KOPT-K1 (cell line): ENCODE measurements around the gene KLRC4.
"Not testable (repeated sequence)": the region's sequence is repeated elsewhere in the genome, so short reads cannot be mapped to it uniquely, and the experiment has no call there.

Source experiments
- H3K27ac ChIP-seq: fragments of 200-600 bp; sonication (generic); 2 replicates; pipeline ENCODE4 v1.5.1; 2016; ENCODE audit warnings: antibody characterized with exemption, mild to moderate bottlenecking, low read depth, low read length; ENCODE audit not compliant: poor library complexity, severe bottlenecking
- H3K36me3 ChIP-seq: fragments of 200-600 bp; sonication (generic); 2 replicates; pipeline ENCODE4 v1.5.1; 2017; ENCODE audit warnings: antibody characterized with exemption, mild to moderate bottlenecking, low read length, moderate library complexity; ENCODE audit not compliant: insufficient read depth
- H3K9me3 ChIP-seq: fragments of 200-600 bp; sonication (generic); 2 replicates; pipeline ENCODE4 v1.5.1; 2017; ENCODE audit warnings: antibody characterized with exemption, low read length, mild to moderate bottlenecking; ENCODE audit not compliant: insufficient read depth, poor library complexity, severe bottlenecking

The KLRC4 gene

GRCh38 chr12:10409392-10409791 lies at the start of gene KLRC4:
KLRC4 (minus strand) TSS chr12:10409757; CDS start chr12:10409575, 182 bp downstream.
- Histone ChIP-seq H3K27ac (no peak within 1 kb of the TSS), H3K36me3 (no peaks in the 10 kb centered on the region), H3K9me3 (peaks cover 5% of the 10 kb centered on the region)

- Histone ChIP-seq H3K36me3 (no peaks in the 10 kb centered on the region), H3K27ac (no peak overlapping the region), H3K9me3 (peaks cover 32% of the 10 kb centered on the region)
These were observed 48.2 kb upstream of the KLRC4 start for GRCh38 chr12:10457760-10458159.

- Histone ChIP-seq H3K9me3 (peaks cover 32% of the 10 kb centered on the region), H3K27ac (no peak overlapping the region), H3K36me3 (no peaks in the 10 kb centered on the region)
These were observed 47.3 kb upstream of the KLRC4 start for GRCh38 chr12:10456856-10457255.

DNA sequence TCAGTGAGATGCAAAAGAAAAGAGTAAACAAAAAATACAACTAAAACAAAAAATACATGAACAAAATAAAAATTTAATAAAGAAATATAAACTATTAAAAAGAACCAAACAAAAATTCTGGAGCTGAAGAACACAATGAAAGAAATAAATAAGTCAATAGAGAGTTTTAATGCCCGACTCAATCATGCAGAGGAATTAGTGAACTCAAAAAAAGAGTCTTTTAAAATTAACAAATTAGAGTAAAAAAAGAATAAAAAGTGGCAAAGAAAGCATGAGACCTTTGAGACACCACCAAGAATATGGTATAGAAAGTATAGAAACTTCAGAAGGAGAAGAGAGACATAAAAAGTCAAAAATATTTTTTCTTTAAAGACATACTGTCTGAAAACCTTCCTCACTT lies 46.2 kb upstream of the KLRC4 start:
- no peak overlapping the region for H3K27ac ChIP-seq
- peaks cover 32% of the 10 kb centered on the region for H3K9me3 ChIP-seq
- no peaks in the 10 kb centered on the region for H3K36me3 ChIP-seq

GRCh38 chr12:10454531-10454930 lies 45.0 kb upstream of the KLRC4 start:
- Histone ChIP-seq H3K36me3 (no peaks in the 10 kb centered on the region), H3K27ac (no peak overlapping the region), H3K9me3 (peaks cover 32% of the 10 kb centered on the region)

GRCh38 chr12:10453156-10453555 lies 43.6 kb upstream of the KLRC4 start, which contains the start of gene KLRC1:
KLRC1 (minus strand) TSS chr12:10453377; CDS start chr12:10451156, 2,221 bp downstream.
- peaks cover 28% of the 10 kb centered on the region for H3K9me3 ChIP-seq
- no peak within 1 kb of the TSS for H3K27ac ChIP-seq
- H3K36me3 ChIP-seq = no peaks in the 10 kb centered on the region

GRCh38 chr12:10448236-10448635 lies 38.7 kb upstream of the KLRC4 start:
- Histone ChIP-seq H3K27ac (no peak overlapping the region), H3K9me3 (no peaks in the 10 kb centered on the region), H3K36me3 (no peaks in the 10 kb centered on the region)

DNA sequence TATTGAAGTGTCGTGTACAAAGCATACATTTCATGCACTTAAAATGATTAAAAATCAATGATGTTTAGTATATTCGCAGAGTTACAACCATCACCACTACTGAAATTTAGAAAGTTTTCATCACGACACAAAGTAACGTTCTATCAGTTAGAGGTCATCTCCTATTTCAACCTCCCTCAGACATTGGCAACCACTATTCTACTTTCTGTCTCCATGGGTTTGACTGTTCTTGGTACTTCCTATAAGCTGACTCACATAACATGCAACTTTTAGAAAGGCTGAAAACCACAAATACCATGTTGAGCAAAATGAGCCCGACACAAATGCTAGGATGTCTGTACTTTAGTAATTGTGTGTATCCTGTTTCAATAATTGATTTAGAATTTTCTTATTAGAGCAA lies 36.5 kb upstream of the KLRC4 start:
- not testable (repeated sequence) for H3K36me3 ChIP-seq, H3K9me3 ChIP-seq, H3K27ac ChIP-seq

GRCh38 chr12:10441144-10441543 lies 31.6 kb upstream of the KLRC4 start:
- H3K36me3 ChIP-seq, H3K27ac ChIP-seq, H3K9me3 ChIP-seq: not testable (repeated sequence)

GRCh38 chr12:10439608-10440274 lies 30.2 kb upstream of the KLRC4 start:
- not testable (repeated sequence) for H3K27ac ChIP-seq, H3K36me3 ChIP-seq, H3K9me3 ChIP-seq

DNA sequence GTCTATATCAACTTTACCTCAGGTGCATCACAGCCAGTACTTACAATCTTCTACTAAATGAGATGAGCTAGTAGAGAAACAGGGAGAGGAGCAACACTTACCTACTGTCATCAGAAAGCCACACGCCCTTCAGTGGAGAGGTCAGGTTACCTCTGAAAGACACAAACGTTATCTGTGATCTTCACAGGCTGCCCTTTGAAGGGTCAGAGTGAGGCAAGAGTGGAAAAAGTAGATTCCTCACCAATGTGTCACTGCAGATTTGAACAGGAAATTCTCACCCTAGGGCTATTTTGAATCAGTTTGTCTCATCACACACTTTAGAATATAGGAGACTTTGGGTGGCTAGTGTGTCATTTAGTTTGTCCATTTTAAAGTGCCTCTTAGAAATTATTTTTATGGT lies 28.0 kb upstream of the KLRC4 start:
- H3K36me3 ChIP-seq, H3K9me3 ChIP-seq, H3K27ac ChIP-seq: not testable (repeated sequence)

DNA sequence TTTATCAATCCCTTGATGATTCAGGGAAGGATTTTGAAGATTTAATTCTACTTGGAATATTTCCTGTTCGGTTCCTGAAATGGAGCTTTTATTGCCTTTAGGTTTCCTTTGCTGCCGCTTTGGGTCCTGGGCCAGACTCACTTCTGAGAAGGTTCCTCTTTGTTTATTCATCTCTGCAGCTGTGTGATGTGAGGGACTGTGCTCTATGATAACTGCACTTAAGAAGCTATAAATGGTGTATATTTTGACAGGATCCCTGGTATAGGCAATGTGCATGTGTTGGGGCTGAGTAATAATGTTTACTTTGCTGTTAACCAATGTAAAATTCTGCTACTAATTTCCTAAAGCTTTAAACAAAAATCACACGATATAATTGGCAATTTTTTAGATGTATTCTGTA lies 26.3 kb upstream of the KLRC4 start, which contains the start of gene KLRC2:
Gene KLRC2 (minus strand): TSS at position 195 of the 400 bp plus-strand sequence. CDS start 24 bp downstream, at position 171.
- not testable (repeated sequence) for H3K27ac ChIP-seq, H3K36me3 ChIP-seq, H3K9me3 ChIP-seq

- not testable (repeated sequence) for H3K27ac ChIP-seq, H3K36me3 ChIP-seq, H3K9me3 ChIP-seq
These were observed 21.1 kb upstream of the KLRC4 start for GRCh38 chr12:10430623-10431022.

DNA sequence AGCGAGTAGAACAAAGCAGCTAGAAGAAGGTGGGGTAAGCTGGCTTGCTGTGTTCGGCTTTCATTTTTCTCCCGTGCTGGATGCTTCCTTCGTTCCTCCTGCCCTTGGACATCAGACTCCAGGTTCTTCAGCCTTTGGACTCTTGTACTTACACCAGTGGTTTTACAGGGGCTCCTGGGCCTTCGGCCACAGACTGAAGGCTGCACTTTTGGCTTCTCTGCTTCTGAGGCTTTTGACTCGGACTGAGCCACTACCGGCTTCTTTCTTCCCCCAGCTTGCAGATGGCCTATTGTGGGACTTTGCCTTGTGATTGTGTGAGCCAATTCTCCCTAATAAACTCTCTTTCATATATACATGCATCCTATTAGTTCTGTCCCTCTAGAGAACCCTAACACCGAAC lies 16.4 kb upstream of the KLRC4 start:
- not testable (repeated sequence) for H3K9me3 ChIP-seq, H3K36me3 ChIP-seq, H3K27ac ChIP-seq

GRCh38 chr12:10424260-10424899 lies 14.8 kb upstream of the KLRC4 start:
- not testable (repeated sequence) for H3K27ac ChIP-seq, H3K9me3 ChIP-seq

GRCh38 chr12:10422159-10422558 lies 12.6 kb upstream of the KLRC4 start:
- not testable (repeated sequence) for H3K27ac ChIP-seq, H3K9me3 ChIP-seq, H3K36me3 ChIP-seq

More at GRCh38 chr12:10424260-10424899, 14.8 kb upstream of the KLRC4 start:
- H3K36me3 ChIP-seq = not testable (repeated sequence)
